Panc1 (cell line): Measurements from ENCODE around the gene KLC1. TPM values are rescaled to one million over a fixed set of nuclear protein-coding genes. Genes with fewer than 3 reads are reported as not detected.

Experiments used
- ATAC-seq: fragments of 200-7000 bp; cut with Tn5 transposase; 2 replicates; pipeline ENCODE4 v1.9.1; 2020; ENCODE audit warnings: mild to moderate bottlenecking, moderate library complexity
- BruUV-seq: library from RNA; stranded (reverse); fragments of 400-500 nt; replicated peaks from 2 replicates; lab custom pipeline; 2021; lab: Mats Ljungman, UMichigan
- CTCF ChIA-PET: fragments of 300-600 bp; sonication (Branson Sonifier 250); formaldehyde crosslinking; loops from one replicate; lab custom pipeline; 2022; ENCODE audit warnings: antibody characterized with exemption; lab: Charles Lee
- POLR2A ChIA-PET: fragments of 300-600 bp; sonication (Branson Sonifier 250); formaldehyde crosslinking; loops from one replicate; lab custom pipeline; 2022; ENCODE audit warnings: antibody characterized with exemption; lab: Charles Lee
- DNase-seq: peaks from one replicate; pipeline ENCODE4 v3.0.0-alpha.2; 2010; ENCODE audit warnings: low read depth, low spot score
- H3K27ac ChIP-seq: 2 replicates; pipeline ENCODE4 v1.5.1; 2011; ENCODE audit warnings: mild to moderate bottlenecking, low read length, inconsistent platforms
- H3K27me3 ChIP-seq: fragments of 200-500 bp; sonication (Bioruptor generic); 2 replicates; pipeline ENCODE4 v1.6.0; 2014; ENCODE audit warnings: low read length, inconsistent platforms; ENCODE audit not compliant: control insufficient read depth, insufficient read depth
- H3K36me3 ChIP-seq: fragments of 200-500 bp; sonication (Bioruptor generic); 2 replicates; pipeline ENCODE4 v1.5.1; 2014; ENCODE audit warnings: inconsistent platforms, mild to moderate bottlenecking, low read length, moderate library complexity; ENCODE audit not compliant: control insufficient read depth, insufficient read depth
- H3K4me1 ChIP-seq: 2 replicates; pipeline ENCODE4 v1.5.1; 2011; ENCODE audit warnings: inconsistent platforms, mild to moderate bottlenecking, low read length, moderate library complexity; ENCODE audit not compliant: control insufficient read depth, insufficient read depth
- H3K4me3 ChIP-seq, 2 experiments: 2 replicates each; pipeline ENCODE4 v1.5.1; 2011 to 2012; ENCODE audit warnings: low read depth in 2 of 2, low read length in 2 of 2, mild to moderate bottlenecking in 2 of 2, inconsistent platforms in 1 of 2, moderate library complexity in 1 of 2
- H3K9me3 ChIP-seq: fragments of 200-500 bp; sonication (Bioruptor generic); 2 replicates; pipeline ENCODE4 v1.5.1; 2014; ENCODE audit warnings: low read depth, mild to moderate bottlenecking, inconsistent platforms, low read length, moderate library complexity; ENCODE audit not compliant: control insufficient read depth, insufficient read depth
- CTCF ChIP-seq: fragments of 450-650 bp; IDR thresholded peaks from 2 replicates; pipeline ENCODE4 v1.5.1; 2017; ENCODE audit warnings: mild to moderate bottlenecking
- POLR2AphosphoS5 ChIP-seq: IDR thresholded peaks from 2 replicates; pipeline ENCODE4 v1.6.1; 2012; ENCODE audit warnings: mild to moderate bottlenecking, low read depth, low read length, moderate library complexity
- REST ChIP-seq, 2 experiments: IDR thresholded peaks; 2 replicates each; pipeline ENCODE4 v1.6.1; 2011 to 2012; ENCODE audit warnings: low read depth in 2 of 2, control low read depth in 1 of 2, low read length in 1 of 2, mild to moderate bottlenecking in 1 of 2, moderate library complexity in 1 of 2; ENCODE audit not compliant: insufficient read depth in 1 of 2
- SIN3A ChIP-seq: IDR thresholded peaks from 2 replicates; pipeline ENCODE4 v1.6.1; 2012; ENCODE audit warnings: low read depth, mild to moderate bottlenecking, low read length, moderate library complexity, borderline replicate concordance; ENCODE audit not compliant: insufficient read depth
- TCF7L2 ChIP-seq: IDR thresholded peaks from 2 replicates; pipeline ENCODE4 v1.6.1; 2011; ENCODE audit warnings: mild to moderate bottlenecking, low read depth, low read length, inconsistent platforms
- in situ Hi-C: cut with HindIII; loops from 2 replicates; pipeline ENCODE4 v1.10.0; 2016; ENCODE audit warnings: low sequenced_read_pairs, low pct_unique_long_range_greater_than_20kb
- intact Hi-C: fragments of 100-400 bp; cut with micrococcal nuclease; formaldehyde crosslinking; loops from one replicate; pipeline ENCODE4 v1.10.0; 2022; ENCODE audit not compliant: unreplicated experiment
- total RNA-seq: library from RNA; stranded (reverse); gene quantifications from one replicate; pipeline ENCODE4 v1.2.1, GENCODE V29; 2021; ENCODE audit not compliant: unreplicated experiment

Gene KLC1
- total RNA-seq, 1 experiment from 2014 or later = 98.0 TPM

- POLR2A ChIA-PET = no interaction called here
- H3K4me3 ChIP-seq = no peak overlapping the region
- H3K27me3 ChIP-seq = no peaks in the 10 kb centered on the region
- no peaks in the 10 kb centered on the region for H3K36me3 ChIP-seq
- no TSS peak for BruUV-seq
- in situ Hi-C loops (no loop called here), intact Hi-C loops (no loop called here)
- no peak for ATAC-seq
- CTCF ChIA-PET = no interaction called here
- no peaks in the 10 kb centered on the region for H3K4me1 ChIP-seq
- H3K9me3 ChIP-seq = no peaks in the 10 kb centered on the region
- TF ChIP-seq REST (IDR thresholded peaks at IDR 0.05; ENCODE audit: insufficient read depth in 1 of 2, low read depth in 2 of 2, low read length in 1 of 2) (no peak), CTCF (no peak), TCF7L2 (no peak), SIN3A (no peak)
- no peak overlapping the region for H3K27ac ChIP-seq
- DNase-seq = no peak
These were observed 98.4 kb downstream of the KLC1 start for GRCh38 chr14:103727313-103727980.

GRCh38 chr14:103728141-103728540 is 99.1 kb downstream of the KLC1 start:
- Histone ChIP-seq H3K27me3 (no peaks in the 10 kb centered on the region), H3K36me3 (no peaks in the 10 kb centered on the region), H3K27ac (no peak overlapping the region), H3K4me3 (no peak overlapping the region), H3K9me3 (no peaks in the 10 kb centered on the region), H3K4me1 (no peaks in the 10 kb centered on the region)
- no peak for ATAC-seq
- intact Hi-C loops (no loop called here), in situ Hi-C loops (no loop called here)
- BruUV-seq = no TSS peak
- ChIA-PET POLR2A (no interaction called here), CTCF (no interaction called here)
- DNase-seq = no peak
- TF ChIP-seq CTCF = no peak
- no peak for TF ChIP-seq REST (IDR thresholded peaks at IDR 0.05; ENCODE audit: insufficient read depth in 1 of 2, low read depth in 2 of 2, low read length in 1 of 2)
- no peak for TF ChIP-seq SIN3A
- TF ChIP-seq POLR2AphosphoS5 = no peak
- no peak for TF ChIP-seq TCF7L2
